GM23338 (cell line): Measurements from ENCODE around the gene CNTN1. TPM values are rescaled to one million over a fixed set of nuclear protein-coding genes. Genes with fewer than 3 reads are reported as not detected.

Source experiments
- ATAC-seq: fragments of 200-7000 bp; cut with Tn5 transposase; 3 replicates; pipeline ENCODE4 v1.9.1; 2020
- DNase-seq: peaks from one replicate; pipeline ENCODE4 v3.0.0-alpha.2; 2015; ENCODE audit warnings: low spot score
- H2AFZ ChIP-seq: fragments of 200-600 bp; sonication (generic); 2 replicates; pipeline ENCODE4 v1.8.0; 2016; ENCODE audit warnings: antibody characterized with exemption, mild to moderate bottlenecking, moderate library complexity
- H3F3A ChIP-seq: fragments of 200-600 bp; sonication (generic); replicated peaks from 2 replicates; pipeline ENCODE4 v1.8.0; 2017; ENCODE audit warnings: antibody characterized with exemption, mixed run types, low read depth
- H3K27ac ChIP-seq: fragments of 200-600 bp; sonication (generic); 2 replicates; pipeline ENCODE4 v1.6.1; 2016; ENCODE audit warnings: low read depth
- H3K27me3 ChIP-seq: fragments of 200-600 bp; sonication (generic); 2 replicates; pipeline ENCODE4 v1.8.0; 2016; ENCODE audit warnings: mild to moderate bottlenecking, mixed run types, moderate library complexity; ENCODE audit not compliant: insufficient read depth
- H3K36me3 ChIP-seq: fragments of 200-600 bp; sonication (generic); 2 replicates; pipeline ENCODE4 v1.8.0; 2016; ENCODE audit warnings: mild to moderate bottlenecking; ENCODE audit not compliant: insufficient read depth
- H3K4me1 ChIP-seq: fragments of 200-600 bp; sonication (generic); 2 replicates; pipeline ENCODE4 v1.8.0; 2016; ENCODE audit warnings: mild to moderate bottlenecking, moderate library complexity; ENCODE audit not compliant: insufficient read depth
- H3K4me2 ChIP-seq: fragments of 200-600 bp; sonication (generic); 2 replicates; pipeline ENCODE4 v1.7.1; 2017; ENCODE audit warnings: mixed run types
- H3K4me3 ChIP-seq: fragments of 200-600 bp; sonication (generic); 2 replicates; pipeline ENCODE4 v1.6.1; 2016; ENCODE audit warnings: mixed run types
- H3K79me2 ChIP-seq: fragments of 200-600 bp; sonication (generic); replicated peaks from 2 replicates; pipeline ENCODE4 v1.8.0; 2017; ENCODE audit warnings: mild to moderate bottlenecking; ENCODE audit not compliant: insufficient read depth
- H3K9me2 ChIP-seq: fragments of 200-600 bp; sonication (generic); 2 replicates; pipeline ENCODE4 v1.8.0; 2017; ENCODE audit not compliant: insufficient read depth
- H4K20me1 ChIP-seq: fragments of 200-600 bp; sonication (generic); replicated peaks from 2 replicates; pipeline ENCODE4 v1.8.0; 2017; ENCODE audit warnings: mild to moderate bottlenecking; ENCODE audit not compliant: insufficient read depth
- H3K27ac Mint-ChIP-seq: 2 replicates; pipeline ENCODE4 v1.8.0; 2020; ENCODE audit warnings: inconsistent platforms, mild to moderate bottlenecking, moderate library complexity, mixed read lengths
- H3K27me3 Mint-ChIP-seq: 3 replicates; pipeline ENCODE4 v1.8.0; 2022; ENCODE audit warnings: low read depth, mild to moderate bottlenecking, moderate library complexity, mixed read lengths, inconsistent platforms; ENCODE audit not compliant: insufficient read depth, poor library complexity
- H3K36me3 Mint-ChIP-seq: 3 replicates; pipeline ENCODE4 v1.8.0; 2021; ENCODE audit warnings: low read depth, mild to moderate bottlenecking, inconsistent platforms, moderate library complexity, mixed read lengths
- H3K4me1 Mint-ChIP-seq: 3 replicates; pipeline ENCODE4 v1.8.0; 2020; ENCODE audit warnings: mild to moderate bottlenecking, inconsistent platforms, mixed read lengths
- H3K4me3 Mint-ChIP-seq: 3 replicates; pipeline ENCODE4 v1.8.0; 2021; ENCODE audit warnings: moderate library complexity, mild to moderate bottlenecking, inconsistent platforms, mixed read lengths
- H3K9me3 Mint-ChIP-seq: 3 replicates; pipeline ENCODE4 v1.8.0; 2020; ENCODE audit warnings: moderate library complexity, mild to moderate bottlenecking, inconsistent platforms, mixed read lengths
- CREB1 ChIP-seq: fragments of 250-450 bp; sonication (Bioruptor Pico); IDR thresholded peaks from 2 replicates; pipeline ENCODE4 v1.5.0; 2020; ENCODE audit warnings: low read depth, mild to moderate bottlenecking, moderate library complexity
- CTCF ChIP-seq, 2 experiments: fragments of 200-600 bp in 1 of 2; sonication (generic) in 1 of 2; conservative IDR thresholded peaks; 2 replicates each; pipeline versions ENCODE4 v1.5.1 to v1.6.1; 2016 to 2017; ENCODE audit warnings: antibody characterized with exemption in 2 of 2, low read depth in 2 of 2, mild to moderate bottlenecking in 2 of 2, moderate library complexity in 1 of 2
- ETS1 ChIP-seq: IDR thresholded peaks from 2 replicates; pipeline ENCODE4 v1.6.1; 2016; ENCODE audit warnings: antibody characterized with exemption
- EZH2 ChIP-seq: fragments of 200-600 bp; sonication (generic); IDR thresholded peaks from one replicate; pipeline ENCODE4 v1.8.0; 2017; ENCODE audit warnings: antibody characterized with exemption, mild to moderate bottlenecking, low read depth; ENCODE audit not compliant: unreplicated experiment
- EZH2phosphoT487 ChIP-seq: fragments of 200-600 bp; sonication (generic); IDR thresholded peaks from one replicate; pipeline ENCODE4 v1.8.1; 2018; ENCODE audit warnings: antibody characterized with exemption; ENCODE audit not compliant: unreplicated experiment
- JUNB ChIP-seq: IDR thresholded peaks from one replicate; pipeline ENCODE4 v1.6.1; 2016; ENCODE audit warnings: antibody characterized with exemption; ENCODE audit not compliant: unreplicated experiment
- NANOG ChIP-seq: IDR thresholded peaks from 2 replicates; pipeline ENCODE4 v1.6.1; 2016; ENCODE audit warnings: antibody characterized with exemption, borderline replicate concordance
- POLR2AphosphoS5 ChIP-seq: IDR thresholded peaks from 2 replicates; pipeline ENCODE4 v1.6.1; 2016; ENCODE audit warnings: antibody characterized with exemption, low read depth
- REST ChIP-seq: IDR thresholded peaks from one replicate; pipeline ENCODE4 v1.6.1; 2018; ENCODE audit warnings: antibody characterized with exemption; ENCODE audit not compliant: unreplicated experiment
- STAT1 ChIP-seq: IDR thresholded peaks from one replicate; pipeline ENCODE4 v1.6.1; 2016; ENCODE audit warnings: antibody characterized with exemption; ENCODE audit not compliant: unreplicated experiment
- ZNF114 ChIP-seq: fragments of 250-450 bp; sonication (Bioruptor Pico); IDR thresholded peaks from 2 replicates; pipeline ENCODE4 v1.5.0; 2020; ENCODE audit warnings: mild to moderate bottlenecking, moderate library complexity
- ZNF331 ChIP-seq: fragments of 250-450 bp; sonication (Bioruptor Pico); IDR thresholded peaks from 2 replicates; pipeline ENCODE4 v1.5.0; 2020; ENCODE audit warnings: low read depth, mild to moderate bottlenecking, moderate library complexity
- ZNF462 ChIP-seq: fragments of 250-450 bp; sonication (Bioruptor Pico); IDR thresholded peaks from 2 replicates; pipeline ENCODE4 v1.5.0; 2020; ENCODE audit warnings: mild to moderate bottlenecking, moderate library complexity
- polyA plus RNA-seq: library from polyadenylated mRNA; unstranded; fragments of >200 nt; fragmentation: Nextera tagmentation; extraction: Ambion mirVana; gene quantifications from 2 replicates; pipeline ENCODE4 v1.2.1, GENCODE V29; 2016
- total RNA-seq: library from RNA; depleted of rRNA; stranded (reverse); fragments of >200 nt; shearing (Covaris generic); gene quantifications from 2 replicates; pipeline ENCODE4 v1.2.3, GENCODE V29; 2014

CNTN1 gene
- total and polyA plus RNA-seq, 2 experiments from 2014 or later: 5.0 to 27.0 TPM

- no peak overlapping the region for H3K27ac Mint-ChIP-seq
- no peak for ATAC-seq
- no peaks in the 10 kb centered on the region for H3K36me3 Mint-ChIP-seq
- Histone ChIP-seq H3K27ac (no peak overlapping the region), H3K79me2 (no peaks in the 10 kb centered on the region), H3F3A (no peaks in the 10 kb centered on the region), H4K20me1 (no peaks in the 10 kb centered on the region), H3K36me3 (no peaks in the 10 kb centered on the region), H3K4me2 (no peak overlapping the region), H3K4me1 (no peaks in the 10 kb centered on the region), H2AFZ (no peak overlapping the region), H3K9me2 (no peaks in the 10 kb centered on the region), H3K4me3 (no peak overlapping the region), H3K27me3 (no peaks in the 10 kb centered on the region)
- DNase-seq: no peak
- H3K9me3 Mint-ChIP-seq: peaks cover 11% of the 10 kb centered on the region; the same call in 2 of the 3 replicates
- no peaks in the 10 kb centered on the region for H3K4me1 Mint-ChIP-seq
- TF ChIP-seq POLR2AphosphoS5: no peak
- TF ChIP-seq NANOG: no peak
- TF ChIP-seq ETS1: no peak
- no peak for TF ChIP-seq STAT1
- no peak for TF ChIP-seq JUNB
- TF ChIP-seq EZH2phosphoT487: no peak
- TF ChIP-seq ZNF331: no peak
- TF ChIP-seq EZH2: no peak
- no peak for TF ChIP-seq CTCF (conservative IDR thresholded peaks at IDR 0.05; ENCODE audit: low read depth in 2 of 2)
- no peak for TF ChIP-seq ZNF114 (CRISPR knock-in tag)
- no peak for TF ChIP-seq CREB1 (CRISPR knock-in tag)
- no peak for TF ChIP-seq ZNF462 (CRISPR knock-in tag)
- TF ChIP-seq REST: no peak
- H3K27me3 Mint-ChIP-seq: no peaks in the 10 kb centered on the region
- no peak overlapping the region for H3K4me3 Mint-ChIP-seq
These were observed 11.1 kb upstream of the CNTN1 start for GRCh38 chr12:40681148-40681547.
